Cardiac muscle cell (in vitro differentiated cells and primary cell): Measurements from ENCODE around the gene PLA2G7. TPM values are rescaled to one million over a fixed set of nuclear protein-coding genes. Genes with fewer than 3 reads are reported as not detected.

ENCODE experiments used
- DNase-seq, 2 donors: peaks; one replicate each; pipeline versions ENCODE4 v3.0.0 to v3.0.0-alpha.2; 2010 to 2017; ENCODE audit warnings: low read depth in 1 of 2, low spot score in 1 of 2
- H3K27ac ChIP-seq: fragments of 200-600 bp; sonication (generic); 2 replicates; pipeline ENCODE4 v1.5.1; 2016
- H3K27me3 ChIP-seq: fragments of 200-600 bp; sonication (generic); 2 replicates; pipeline ENCODE4 v1.6.0; 2016; ENCODE audit warnings: control low read depth
- H3K36me3 ChIP-seq: fragments of 200-600 bp; sonication (generic); 2 replicates; pipeline ENCODE4 v1.5.1; 2016; ENCODE audit warnings: control low read depth
- H3K4me1 ChIP-seq: fragments of 200-600 bp; sonication (generic); 2 replicates; pipeline ENCODE4 v1.8.1; 2017; ENCODE audit warnings: low read depth, mild to moderate bottlenecking, mixed run types
- H3K4me3 ChIP-seq: fragments of 200-600 bp; sonication (generic); 2 replicates; pipeline ENCODE4 v1.5.1; 2016; ENCODE audit warnings: mild to moderate bottlenecking
- H3K9me3 ChIP-seq: fragments of 200-600 bp; sonication (generic); 2 replicates; pipeline ENCODE4 v1.5.1; 2017; ENCODE audit warnings: low read depth, mild to moderate bottlenecking, control low read depth
- polyA plus RNA-seq: library from polyadenylated mRNA; unstranded; fragments of >200 nt; fragmentation: Nextera tagmentation; extraction: Ambion mirVana; gene quantifications from 2 replicates; pipeline ENCODE4 v1.2.1, GENCODE V29; 2016
- total RNA-seq: library from RNA; depleted of rRNA; stranded (reverse); fragments of >200 nt; gene quantifications from 2 replicates; pipeline ENCODE4 v1.2.3, GENCODE V29; 2016
- TF ChIP-seq, protein P1 (sequence below): IDR thresholded peaks from 2 replicates; pipeline ENCODE4 v1.5.1; 2012; ENCODE audit warnings: low read depth, mild to moderate bottlenecking, low read length

Gene PLA2G7
- total and polyA plus RNA-seq, 2 experiments from 2014 or later, result not detected

DNA sequence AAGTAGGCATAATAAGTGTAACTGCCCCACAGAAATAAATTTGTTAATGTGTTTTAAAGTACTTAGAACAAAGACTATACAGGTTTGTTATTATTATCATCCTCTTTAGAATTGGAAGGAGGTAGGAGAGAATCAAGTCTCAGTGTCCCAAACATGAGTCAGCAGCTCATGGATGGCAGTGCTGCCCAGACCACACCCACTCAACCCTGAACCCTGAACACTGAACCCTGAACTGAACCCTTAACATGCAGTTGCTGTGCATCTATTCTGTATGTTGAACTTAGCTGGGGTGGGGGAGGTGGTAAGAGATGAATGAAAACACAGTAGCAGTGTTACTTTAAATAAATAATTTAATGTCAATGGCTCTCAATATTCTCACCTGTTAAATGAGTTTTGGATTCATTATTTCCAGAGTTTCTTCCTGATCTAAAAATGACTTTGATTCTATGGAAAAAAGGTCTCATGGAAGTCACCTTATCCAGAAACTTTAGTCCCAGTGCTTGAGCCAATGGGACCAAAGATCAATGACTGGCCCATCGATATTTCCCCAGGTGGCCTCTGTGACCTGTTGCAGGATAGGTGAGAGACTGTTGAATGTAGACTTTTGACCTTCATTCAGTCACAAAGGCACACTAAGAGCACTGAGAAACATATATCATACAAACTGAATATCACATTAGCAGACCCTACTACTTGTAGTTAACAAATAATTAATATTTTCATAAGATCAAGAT is 8.4 kb upstream of the PLA2G7 start:
- H3K9me3 ChIP-seq, result no peaks in the 10 kb centered on the region
- TF ChIP-seq, protein P1, sequence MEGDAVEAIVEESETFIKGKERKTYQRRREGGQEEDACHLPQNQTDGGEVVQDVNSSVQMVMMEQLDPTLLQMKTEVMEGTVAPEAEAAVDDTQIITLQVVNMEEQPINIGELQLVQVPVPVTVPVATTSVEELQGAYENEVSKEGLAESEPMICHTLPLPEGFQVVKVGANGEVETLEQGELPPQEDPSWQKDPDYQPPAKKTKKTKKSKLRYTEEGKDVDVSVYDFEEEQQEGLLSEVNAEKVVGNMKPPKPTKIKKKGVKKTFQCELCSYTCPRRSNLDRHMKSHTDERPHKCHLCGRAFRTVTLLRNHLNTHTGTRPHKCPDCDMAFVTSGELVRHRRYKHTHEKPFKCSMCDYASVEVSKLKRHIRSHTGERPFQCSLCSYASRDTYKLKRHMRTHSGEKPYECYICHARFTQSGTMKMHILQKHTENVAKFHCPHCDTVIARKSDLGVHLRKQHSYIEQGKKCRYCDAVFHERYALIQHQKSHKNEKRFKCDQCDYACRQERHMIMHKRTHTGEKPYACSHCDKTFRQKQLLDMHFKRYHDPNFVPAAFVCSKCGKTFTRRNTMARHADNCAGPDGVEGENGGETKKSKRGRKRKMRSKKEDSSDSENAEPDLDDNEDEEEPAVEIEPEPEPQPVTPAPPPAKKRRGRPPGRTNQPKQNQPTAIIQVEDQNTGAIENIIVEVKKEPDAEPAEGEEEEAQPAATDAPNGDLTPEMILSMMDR, result no peak
- no peaks in the 10 kb centered on the region for H3K36me3 ChIP-seq

DNA sequence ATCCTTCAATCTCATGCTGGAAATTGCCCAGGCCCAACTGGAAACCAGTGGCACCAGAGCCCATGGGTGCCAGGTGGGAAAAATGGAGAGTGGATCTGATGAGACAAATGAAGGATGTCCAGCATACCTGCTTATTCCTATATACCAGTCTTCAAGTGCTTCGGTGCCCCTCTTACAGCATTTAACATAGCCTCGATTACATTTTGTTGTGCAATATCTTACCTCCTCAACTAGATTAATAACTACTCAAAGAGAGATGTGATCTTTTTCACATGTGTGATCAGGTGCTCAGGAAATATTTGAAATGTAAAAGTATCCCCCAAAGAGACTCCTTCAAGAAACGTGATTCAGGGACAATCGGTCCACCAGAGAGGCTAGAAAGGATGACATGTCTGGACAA is 6.7 kb upstream of the PLA2G7 start:
- Histone ChIP-seq H3K27me3 (peaks cover 27% of the 10 kb centered on the region), H3K36me3 (no peaks in the 10 kb centered on the region), H3K9me3 (no peaks in the 10 kb centered on the region), H3K27ac (no peak overlapping the region), H3K4me3 (no peak overlapping the region), H3K4me1 (no peaks in the 10 kb centered on the region)
- no peak for DNase-seq
- TF ChIP-seq, protein P1, result no peak

More for the DNA sequence above, 8.4 kb upstream of the PLA2G7 start:
- DNase-seq, result no peak
- no peak overlapping the region for H3K4me3 ChIP-seq
- no peak overlapping the region for H3K27ac ChIP-seq
- no peaks in the 10 kb centered on the region for H3K4me1 ChIP-seq
- H3K27me3 ChIP-seq, result peaks cover 16% of the 10 kb centered on the region

DNA sequence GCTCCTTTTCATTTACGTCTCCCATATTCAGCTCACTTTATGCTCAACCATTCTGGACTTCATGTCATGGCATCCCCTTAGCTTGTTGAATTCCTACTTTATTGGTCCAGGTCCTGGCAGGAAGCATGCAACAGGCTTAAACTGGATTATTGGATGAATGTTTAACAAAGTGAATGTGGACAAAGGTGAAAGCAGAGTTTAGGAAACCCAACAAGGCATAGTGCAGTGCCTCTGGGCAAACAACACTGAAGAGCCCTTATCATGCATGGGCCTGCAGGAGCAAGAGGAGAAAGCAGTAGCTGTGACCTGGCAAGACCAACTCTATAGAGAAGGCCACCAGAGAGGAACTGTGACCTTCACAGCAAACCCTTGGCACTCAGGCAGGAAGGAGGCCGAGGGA is 6.3 kb upstream of the PLA2G7 start:
- no peak overlapping the region for H3K4me3 ChIP-seq
- H3K9me3 ChIP-seq, result no peaks in the 10 kb centered on the region
- H3K4me1 ChIP-seq, result no peaks in the 10 kb centered on the region
- H3K27me3 ChIP-seq, result peaks cover 31% of the 10 kb centered on the region
- H3K36me3 ChIP-seq, result no peaks in the 10 kb centered on the region
- H3K27ac ChIP-seq, result no peak overlapping the region
- TF ChIP-seq, protein P1, result no peak
- DNase-seq, result no peak

DNA sequence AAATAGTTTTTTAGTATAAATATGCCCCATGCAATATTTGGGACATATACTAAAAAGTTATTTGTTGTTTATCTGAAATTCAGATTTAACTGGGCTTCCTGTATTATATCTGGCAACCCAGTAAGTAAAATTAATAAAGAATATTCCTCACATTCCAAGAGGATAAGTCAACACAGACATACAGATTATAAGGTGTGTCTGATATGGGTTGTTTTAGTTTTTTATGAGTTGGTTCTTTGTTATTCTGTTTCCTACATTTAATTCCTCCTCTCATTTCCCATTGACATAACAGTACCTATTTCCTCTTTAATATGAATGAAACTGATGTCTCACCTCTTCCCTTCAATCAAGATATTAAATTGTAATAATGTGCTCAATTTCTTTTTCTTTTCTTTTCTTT is 1.7 kb upstream of the PLA2G7 start:
- no peak overlapping the region for H3K4me3 ChIP-seq
- no peak overlapping the region for H3K27ac ChIP-seq
- H3K4me1 ChIP-seq, result no peaks in the 10 kb centered on the region
- H3K27me3 ChIP-seq, result peaks cover 61% of the 10 kb centered on the region
- H3K36me3 ChIP-seq, result no peaks in the 10 kb centered on the region
- TF ChIP-seq, protein P1, result no peak
- DNase-seq, result no peak
- H3K9me3 ChIP-seq, result no peaks in the 10 kb centered on the region

DNA sequence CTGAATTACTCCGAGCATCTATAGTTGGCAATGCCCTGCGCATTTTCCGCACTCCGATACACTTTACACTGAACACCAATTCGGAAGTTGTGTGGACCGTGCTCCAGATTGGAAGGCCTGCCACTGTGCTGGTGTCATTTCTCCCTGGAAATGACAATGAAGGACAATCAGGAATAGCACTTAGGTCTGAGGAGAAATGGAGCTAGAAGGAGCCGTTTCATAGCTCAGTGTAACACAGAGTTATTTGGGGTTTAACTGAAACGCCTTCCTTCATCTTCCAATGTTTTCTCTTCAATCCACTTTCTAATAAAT is 501 bp upstream of the PLA2G7 start:
- Histone ChIP-seq H3K36me3 (no peaks in the 10 kb centered on the region), H3K4me3 (peak overlapping the region; percentile 34), H3K9me3 (no peaks in the 10 kb centered on the region), H3K4me1 (no peaks in the 10 kb centered on the region), H3K27me3 (peaks cover 69% of the 10 kb centered on the region), H3K27ac (no peak overlapping the region)
- TF ChIP-seq, protein P1, result no peak
- DNase-seq, result no peak
